GM18499 (cell line): ENCODE data around the gene GPR31.

Experiments
- ATAC-seq: cut with Tn5 transposase; IDR thresholded peaks from one replicate; pipeline ENCODE4 v1.9.1; 2021; ENCODE audit warnings: moderate number of reproducible peaks; ENCODE audit not compliant: insufficient read depth, unreplicated experiment

The GPR31 gene

GRCh38 chr6:167141667-167142432 lies 15.9 kb downstream of the GPR31 start:
- ATAC-seq = no peak

GRCh38 chr6:167140589-167141474 lies 16.9 kb downstream of the GPR31 start:
- ATAC-seq = no peak

DNA sequence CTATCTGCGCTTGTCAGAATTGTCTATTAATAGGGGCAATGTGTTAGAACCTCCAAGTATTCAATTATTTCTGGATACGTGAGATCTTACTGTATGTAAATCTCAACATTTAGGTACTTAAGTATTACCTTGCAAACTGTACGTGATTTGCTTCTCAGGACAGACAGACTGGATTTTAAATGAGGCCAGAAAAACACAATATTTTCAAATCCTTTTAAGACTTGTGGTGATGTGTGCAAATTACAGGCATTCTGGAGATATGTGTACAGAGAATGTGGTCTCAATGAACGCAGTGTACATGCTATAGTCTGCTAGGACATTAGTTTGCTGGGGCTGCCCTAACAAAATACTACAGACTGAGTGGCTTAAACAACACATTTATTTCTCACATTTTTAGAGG lies 18.0 kb downstream of the GPR31 start:
- no peak for ATAC-seq

DNA sequence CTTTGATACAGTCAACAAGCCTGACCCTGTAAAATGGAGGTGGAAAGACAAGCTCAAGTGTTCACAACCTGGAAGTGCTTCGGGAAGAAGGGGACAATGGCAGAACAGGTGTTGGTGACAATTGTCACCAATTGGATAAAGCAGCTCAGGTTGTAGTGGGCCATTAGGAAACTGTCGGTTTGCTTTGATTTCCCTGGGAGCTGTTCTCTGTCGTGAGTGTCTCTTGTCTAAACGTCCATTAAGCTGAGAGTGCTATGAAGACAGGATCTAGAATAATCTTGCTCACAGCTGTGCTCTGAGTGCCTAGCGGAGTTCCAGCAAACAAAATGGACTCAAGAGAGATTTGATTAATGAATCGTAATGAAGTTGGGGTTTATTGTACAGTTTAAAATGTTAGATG lies 19.9 kb downstream of the GPR31 start:
- no peak for ATAC-seq

DNA sequence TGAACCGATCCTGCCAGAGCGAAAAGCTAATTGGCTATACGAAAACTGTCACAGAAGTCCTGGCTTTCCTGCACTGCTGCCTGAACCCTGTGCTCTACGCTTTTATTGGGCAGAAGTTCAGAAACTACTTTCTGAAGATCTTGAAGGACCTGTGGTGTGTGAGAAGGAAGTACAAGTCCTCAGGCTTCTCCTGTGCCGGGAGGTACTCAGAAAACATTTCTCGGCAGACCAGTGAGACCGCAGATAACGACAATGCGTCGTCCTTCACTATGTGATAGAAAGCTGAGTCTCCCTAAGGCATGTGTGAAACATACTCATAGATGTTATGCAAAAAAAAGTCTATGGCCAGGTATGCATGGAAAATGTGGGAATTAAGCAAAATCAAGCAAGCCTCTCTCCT lies 20.7 kb downstream of the GPR31 start:
- no peak for ATAC-seq

DNA sequence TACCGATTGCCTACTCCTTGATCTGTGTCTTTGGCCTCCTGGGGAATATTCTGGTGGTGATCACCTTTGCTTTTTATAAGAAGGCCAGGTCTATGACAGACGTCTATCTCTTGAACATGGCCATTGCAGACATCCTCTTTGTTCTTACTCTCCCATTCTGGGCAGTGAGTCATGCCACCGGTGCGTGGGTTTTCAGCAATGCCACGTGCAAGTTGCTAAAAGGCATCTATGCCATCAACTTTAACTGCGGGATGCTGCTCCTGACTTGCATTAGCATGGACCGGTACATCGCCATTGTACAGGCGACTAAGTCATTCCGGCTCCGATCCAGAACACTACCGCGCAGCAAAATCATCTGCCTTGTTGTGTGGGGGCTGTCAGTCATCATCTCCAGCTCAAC lies 21.4 kb downstream of the GPR31 start:
- no peak for ATAC-seq

DNA sequence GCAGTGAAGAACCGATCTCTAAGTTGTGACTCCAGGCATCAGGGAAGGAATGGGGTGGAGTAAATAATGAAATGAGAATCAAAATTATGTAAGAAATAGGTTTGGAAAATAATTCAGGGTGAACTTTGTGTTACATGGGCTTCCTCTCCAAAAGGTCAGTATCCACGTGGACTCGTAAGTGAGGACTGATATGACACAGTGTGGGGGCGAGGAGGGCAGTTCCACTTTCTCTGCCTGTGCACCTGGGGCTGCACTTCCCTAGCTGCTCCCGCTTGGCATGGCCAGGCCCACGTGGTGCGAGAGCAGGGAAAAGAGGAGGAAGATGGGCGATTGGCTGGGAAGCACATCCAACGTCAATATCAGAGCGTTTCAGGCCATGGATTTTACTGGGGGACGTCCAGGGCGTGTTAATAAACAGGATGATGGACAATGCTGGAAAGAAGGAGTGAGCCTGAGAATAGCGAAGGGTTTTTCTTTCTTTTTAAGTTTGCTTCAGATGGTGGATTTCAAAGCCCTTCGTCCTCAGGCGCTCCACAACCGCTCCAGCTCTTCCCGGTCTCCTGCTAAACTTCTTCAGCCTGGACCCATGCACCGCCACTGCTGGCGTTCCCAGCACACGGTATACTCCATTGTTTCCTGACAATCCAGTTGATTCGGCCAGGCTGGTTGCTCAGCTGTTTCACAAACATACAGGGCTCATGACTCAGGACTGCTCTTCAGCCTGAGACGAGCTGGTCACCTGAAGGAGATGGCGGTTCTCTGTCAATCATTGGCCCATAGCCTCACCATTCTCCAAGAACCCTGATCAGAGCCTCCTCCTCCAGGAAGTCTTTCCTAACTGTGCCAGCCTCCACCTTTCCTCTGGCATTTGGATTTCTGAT lies 23.1 kb downstream of the GPR31 start:
- ATAC-seq = no peak

DNA sequence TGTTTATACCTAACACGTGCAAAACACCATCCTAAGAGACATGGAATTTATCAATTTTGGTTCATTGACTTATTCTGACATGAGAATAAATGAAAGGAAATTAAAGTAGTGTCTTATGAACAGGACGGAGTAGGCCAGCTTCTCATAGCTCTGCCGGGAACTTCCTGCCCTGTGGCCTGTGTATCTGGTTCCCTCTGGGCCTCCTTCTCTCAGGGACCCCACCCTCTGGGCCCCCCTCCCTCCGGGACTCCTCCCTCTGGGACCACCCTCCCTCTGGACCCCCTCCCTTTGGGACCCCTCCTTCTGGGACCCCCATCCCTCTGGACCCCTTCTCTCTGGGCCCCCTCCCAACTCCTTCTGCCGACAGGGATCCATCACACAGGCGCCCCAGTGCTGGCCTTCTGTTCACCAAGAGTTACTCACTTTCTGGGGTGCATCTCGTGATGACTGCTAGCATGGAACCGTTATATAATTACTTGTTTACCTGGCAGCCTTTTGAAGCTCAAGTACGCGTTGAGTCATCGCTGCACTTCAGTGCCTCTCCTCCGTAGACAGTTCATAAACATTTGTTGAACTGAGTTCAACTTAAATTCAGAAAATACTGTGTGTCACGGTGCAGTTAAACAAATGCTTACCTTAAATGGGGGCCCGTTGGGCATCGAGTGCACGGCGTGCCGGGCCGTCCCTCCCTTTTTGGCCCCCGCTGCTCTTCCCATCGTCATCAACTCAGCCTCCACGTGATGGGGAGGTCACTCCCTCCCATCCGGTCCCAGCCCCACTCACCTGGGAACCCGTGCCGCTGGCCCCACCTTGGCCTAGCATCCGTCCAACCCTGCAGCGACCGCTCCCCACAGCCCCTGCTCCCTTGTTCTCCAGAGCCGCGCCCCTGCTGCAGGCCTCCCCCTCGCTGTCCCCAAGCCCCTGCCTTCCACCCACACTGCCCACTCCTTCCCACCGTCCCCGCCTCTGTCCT lies 26.8 kb downstream of the GPR31 start:
- no peak for ATAC-seq

DNA sequence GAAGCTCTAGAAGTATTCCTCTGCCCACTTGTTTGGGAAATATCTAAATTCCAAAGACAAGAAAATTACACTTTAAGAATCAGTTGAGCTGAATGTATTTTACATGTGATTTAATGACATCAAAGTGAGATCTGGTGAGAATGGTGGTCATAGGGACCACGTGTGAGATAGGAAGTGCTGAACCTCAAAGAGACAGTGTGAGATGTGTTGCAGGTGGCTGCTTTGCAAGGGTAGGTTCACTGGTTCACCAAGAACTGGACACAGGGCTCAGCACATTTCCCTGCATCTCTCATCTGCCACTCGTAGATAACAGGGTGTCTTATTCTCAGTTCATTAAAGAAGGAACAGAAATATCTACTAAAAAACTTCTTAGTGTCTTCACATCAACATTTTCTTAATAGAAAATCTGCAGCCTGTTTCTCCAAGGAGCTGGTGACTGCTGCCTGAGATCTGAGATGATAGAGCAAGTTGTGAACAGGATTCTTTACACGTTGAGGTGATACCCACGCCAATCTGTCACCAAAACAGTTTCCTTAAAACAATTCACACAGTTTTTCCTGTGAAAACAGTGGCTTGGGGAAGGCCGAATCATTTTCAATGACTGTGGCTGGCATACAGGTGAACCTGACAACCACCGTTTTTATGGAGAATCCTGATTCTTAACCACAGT lies 27.6 kb downstream of the GPR31 start:
- peak; percentile 55 for ATAC-seq

GRCh38 chr6:167129562-167129961 lies 28.2 kb downstream of the GPR31 start:
- no peak for ATAC-seq

DNA sequence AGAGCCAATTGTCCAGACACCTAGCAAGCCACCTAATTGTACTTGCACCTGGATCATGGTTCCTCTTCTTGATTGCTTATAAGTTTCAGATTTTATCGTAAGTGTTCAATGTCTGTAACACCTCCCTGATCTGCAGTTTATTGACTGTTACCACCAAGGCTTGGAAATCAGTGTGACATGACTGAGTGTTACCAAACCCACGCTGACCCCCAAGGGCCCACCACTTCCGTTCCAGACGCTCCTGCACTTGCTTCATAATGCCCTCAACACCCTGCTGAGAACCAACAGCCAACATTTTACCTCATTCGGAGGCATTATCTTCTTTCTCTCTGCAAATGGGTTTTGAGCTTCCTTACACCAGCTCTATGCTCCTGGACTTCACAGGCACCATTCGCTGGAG lies 28.6 kb downstream of the GPR31 start:
- ATAC-seq = no peak

- no peak for ATAC-seq
These were observed 29.8 kb downstream of the GPR31 start for GRCh38 chr6:167127785-167128531.

GRCh38 chr6:167125855-167126349 lies 31.9 kb downstream of the GPR31 start:
- no peak for ATAC-seq

- ATAC-seq = no peak
These were observed 32.4 kb downstream of the GPR31 start for GRCh38 chr6:167125410-167125809.

- no peak for ATAC-seq
These were observed 33.0 kb downstream of the GPR31 start for GRCh38 chr6:167124753-167125152.

- no peak for ATAC-seq
These were observed 34.7 kb downstream of the GPR31 start, which contains the start of gene CCR6 for GRCh38 chr6:167122827-167123657. Gene CCR6, plus strand, starts transcription at chr6:167123096. Its CDS starts 13,039 bp downstream, at chr6:167136135.
